IMR-90 (cell line): ENCODE measurements around the gene PIGW. TPM values are rescaled to one million over a fixed set of nuclear protein-coding genes. Genes with fewer than 3 reads are reported as not detected.

Source experiments
- ATAC-seq: fragments of 200-7000 bp; cut with Tn5 transposase; 2 replicates; pipeline ENCODE4 v1.9.1; 2020; ENCODE audit warnings: low read depth, mild to moderate bottlenecking, moderate library complexity
- BruUV-seq: library from RNA; stranded (reverse); fragments of 400-500 nt; replicated peaks from 2 replicates; lab custom pipeline; 2021; lab: Mats Ljungman, UMichigan
- CTCF ChIA-PET: fragments of 300-600 bp; formaldehyde crosslinking; extraction: SDS; loops from one replicate; lab custom pipeline; 2021; ENCODE audit warnings: antibody characterized with exemption; lab: Yijun Ruan, JAX
- POLR2A ChIA-PET: fragments of 300-600 bp; sonication (Branson Sonifier 250); formaldehyde crosslinking; loops from one replicate; lab custom pipeline; 2022; ENCODE audit warnings: antibody characterized with exemption; ENCODE audit not compliant: unreplicated experiment; lab: Charles Lee
- DNase-seq: peaks from one replicate; pipeline ENCODE4 v3.0.0; 2013
- H2AFZ ChIP-seq: replicated peaks from 2 replicates; pipeline ENCODE3; 2013; ENCODE audit warnings: low read length, mild to moderate bottlenecking; ENCODE audit not compliant: poor library complexity
- H2AK5ac ChIP-seq: 2 replicates; pipeline ENCODE4 v1.6.1; 2013; ENCODE audit warnings: low read depth, low read length, inconsistent platforms
- H2AK9ac ChIP-seq: replicated peaks from 2 replicates; pipeline ENCODE3; 2013; ENCODE audit warnings: mild to moderate bottlenecking, low read depth, low read length, moderate library complexity; ENCODE audit not compliant: poor library complexity
- H2BK120ac ChIP-seq: 2 replicates; pipeline ENCODE4 v1.6.1; 2013; ENCODE audit warnings: low read depth, low read length, inconsistent platforms
- H2BK15ac ChIP-seq: 3 replicates; pipeline ENCODE4 v1.6.1; 2013; ENCODE audit warnings: low read depth, low read length, inconsistent platforms
- H2BK20ac ChIP-seq: 2 replicates; pipeline ENCODE4 v1.6.1; 2013; ENCODE audit warnings: low read depth, mild to moderate bottlenecking, inconsistent platforms, low read length, moderate library complexity
- H2BK5ac ChIP-seq: 2 replicates; pipeline ENCODE4 v1.6.1; 2013; ENCODE audit warnings: mild to moderate bottlenecking, low read depth, low read length, inconsistent platforms; ENCODE audit not compliant: poor library complexity, severe bottlenecking
- H3K14ac ChIP-seq: replicated peaks from 2 replicates; pipeline ENCODE4 v1.6.1; 2013; ENCODE audit warnings: low read depth, low read length, inconsistent platforms
- H3K18ac ChIP-seq: 2 replicates; pipeline ENCODE4 v1.6.1; 2013; ENCODE audit warnings: low read depth, low read length, control low read depth
- H3K23ac ChIP-seq: 2 replicates; pipeline ENCODE4 v1.6.1; 2013; ENCODE audit warnings: low read depth, low read length, inconsistent platforms
- H3K27ac ChIP-seq: 2 replicates; pipeline ENCODE4 v1.5.1; 2013; ENCODE audit warnings: mild to moderate bottlenecking, control low read depth, low read length; ENCODE audit not compliant: insufficient read depth
- H3K27me3 ChIP-seq: 2 replicates; pipeline ENCODE4 v1.6.1; 2013; ENCODE audit warnings: low read length; ENCODE audit not compliant: control insufficient read depth, insufficient read depth
- H3K36me3 ChIP-seq: 2 replicates; pipeline ENCODE4 v1.6.1; 2013; ENCODE audit warnings: low read length, mixed read lengths; ENCODE audit not compliant: control insufficient read depth, insufficient read depth
- H3K4ac ChIP-seq: 2 replicates; pipeline ENCODE4 v1.6.1; 2013; ENCODE audit warnings: low read depth, low read length, inconsistent platforms
- H3K4me1 ChIP-seq: 2 replicates; pipeline ENCODE4 v1.6.1; 2013; ENCODE audit warnings: low read length, mixed read lengths; ENCODE audit not compliant: control insufficient read depth, insufficient read depth
- H3K4me2 ChIP-seq: 2 replicates; pipeline ENCODE4 v1.6.1; 2013; ENCODE audit warnings: low read depth, mild to moderate bottlenecking, control low read depth, low read length, moderate library complexity
- H3K4me3 ChIP-seq: 2 replicates; pipeline ENCODE4 v1.5.1; 2013; ENCODE audit warnings: low read depth, mild to moderate bottlenecking, control low read depth, low read length, moderate library complexity; ENCODE audit not compliant: insufficient read depth
- H3K56ac ChIP-seq: 2 replicates; pipeline ENCODE4 v1.6.1; 2013; ENCODE audit warnings: low read length, inconsistent platforms; ENCODE audit not compliant: insufficient read depth; ENCODE audit errors: extremely low read depth
- H3K79me1 ChIP-seq, 2 experiments: 2 replicates each; pipeline ENCODE4 v1.6.1; 2013; ENCODE audit warnings: low read length in 2 of 2, inconsistent platforms in 1 of 2, low read depth in 1 of 2
- H3K9ac ChIP-seq: 2 replicates; pipeline ENCODE4 v1.6.1; 2013; ENCODE audit warnings: low read depth, low read length, control low read depth
- H3K9me1 ChIP-seq: 2 replicates; pipeline ENCODE4 v1.6.1; 2013; ENCODE audit warnings: low read length, inconsistent platforms; ENCODE audit not compliant: insufficient read depth
- H3K9me3 ChIP-seq: 2 replicates; pipeline ENCODE4 v1.6.1; 2013; ENCODE audit warnings: low read length; ENCODE audit not compliant: control insufficient read depth, insufficient read depth
- H4K20me1 ChIP-seq: 2 replicates; pipeline ENCODE4 v1.6.1; 2013; ENCODE audit warnings: low read length, inconsistent platforms; ENCODE audit not compliant: insufficient read depth
- H4K5ac ChIP-seq: 2 replicates; pipeline ENCODE4 v1.6.1; 2013; ENCODE audit warnings: mild to moderate bottlenecking, low read depth, low read length, control low read depth
- H4K8ac ChIP-seq, 2 experiments: 2 replicates each; pipeline ENCODE4 v1.6.1; 2013; ENCODE audit warnings: low read depth in 2 of 2, low read length in 2 of 2, control low read depth in 1 of 2, inconsistent platforms in 1 of 2
- H4K91ac ChIP-seq: 2 replicates; pipeline ENCODE4 v1.6.1; 2013; ENCODE audit warnings: low read depth, low read length, inconsistent platforms; ENCODE audit not compliant: insufficient read depth
- BHLHE40 ChIP-seq: fragments of 150-350 bp; IDR thresholded peaks from 2 replicates; pipeline ENCODE4 v1.6.1; 2016; ENCODE audit warnings: mild to moderate bottlenecking, low read depth, low read length
- CEBPB ChIP-seq: IDR thresholded peaks from 2 replicates; pipeline ENCODE4 v1.6.1; 2012; ENCODE audit warnings: low read depth, low read length, improper control_type of control experiment
- CHD1 ChIP-seq: IDR thresholded peaks from 2 replicates; pipeline ENCODE4 v1.6.1; 2012; ENCODE audit warnings: low read depth, low read length, improper control_type of control experiment
- FOS ChIP-seq: fragments of 150-350 bp; IDR thresholded peaks from 2 replicates; pipeline ENCODE4 v1.6.1; 2016; ENCODE audit warnings: low read depth, low read length
- MAFK ChIP-seq: IDR thresholded peaks from 2 replicates; pipeline ENCODE4 v1.6.1; 2012; ENCODE audit warnings: low read depth, low read length, improper control_type of control experiment
- MAZ ChIP-seq: IDR thresholded peaks from 2 replicates; pipeline ENCODE4 v1.6.1; 2012; ENCODE audit warnings: low read depth, mild to moderate bottlenecking, low read length, improper control_type of control experiment, moderate library complexity, borderline replicate concordance
- MXI1 ChIP-seq: IDR thresholded peaks from 2 replicates; pipeline ENCODE4 v1.6.1; 2012; ENCODE audit warnings: low read depth, mild to moderate bottlenecking, low read length, moderate library complexity, borderline replicate concordance
- NFE2L2 ChIP-seq: fragments of 150-350 bp; IDR thresholded peaks from 2 replicates; pipeline ENCODE4 v1.6.1; 2016; ENCODE audit warnings: low read depth, mild to moderate bottlenecking, low read length
- POLR2A ChIP-seq: IDR thresholded peaks from 2 replicates; pipeline ENCODE4 v1.6.1; 2012; ENCODE audit warnings: mild to moderate bottlenecking, low read depth, low read length
- RAD21 ChIP-seq: IDR thresholded peaks from 2 replicates; pipeline ENCODE4 v1.6.1; 2012; ENCODE audit warnings: low read length, improper control_type of control experiment
- RCOR1 ChIP-seq: IDR thresholded peaks from 2 replicates; pipeline ENCODE4 v1.6.1; 2012; ENCODE audit warnings: mild to moderate bottlenecking, low read length, improper control_type of control experiment; ENCODE audit not compliant: insufficient replicate concordance
- RFX5 ChIP-seq: IDR thresholded peaks from 2 replicates; pipeline ENCODE4 v1.8.0; 2012; ENCODE audit warnings: low read depth, mild to moderate bottlenecking, low read length, moderate library complexity
- SMC3 ChIP-seq: fragments of 150-350 bp; IDR thresholded peaks from 2 replicates; pipeline ENCODE4 v1.6.1; 2016; ENCODE audit warnings: low read depth, mild to moderate bottlenecking, antibody characterized with exemption, low read length, moderate library complexity
- WGBS, 2 experiments: methylation state at CpG; one replicate each; pipeline versions ENCODE4 v1.1.5 to v1.1.7; 2013; ENCODE audit warnings: missing lambda C conversion rate in 2 of 2; ENCODE audit not compliant: insufficient read length in 1 of 2; ENCODE audit errors: extremely low coverage in 2 of 2; 5-methylcytosine and 5-hydroxymethylcytosine counted together
- dilution Hi-C: fragments of 300-500 bp; cut with HindIII; formaldehyde crosslinking; loops from one replicate; pipeline ENCODE4 v1.14.3; 2018; ENCODE audit warnings: low sequenced_read_pairs; ENCODE audit not compliant: unreplicated experiment
- in situ Hi-C: fragments of 300-500 bp; cut with MboI; formaldehyde crosslinking; loops from 3 replicates; pipeline ENCODE4 v1.14.3; 2019; ENCODE audit warnings: low sequenced_read_pairs, inconsistent platforms, mixed read lengths
- intact Hi-C: fragments of 100-400 bp; cut with micrococcal nuclease; formaldehyde crosslinking; loops from 2 replicates; pipeline ENCODE4 v1.10.0; 2022
- polyA plus RNA-seq, 3 experiments: library from polyadenylated mRNA; depleted of rRNA; stranded (reverse); fragments of >200 nt; gene quantifications; 2 replicates each; pipeline ENCODE4 v1.2.3, GENCODE V29; 2012; ENCODE audit warnings: low replicate concordance in 1 of 3
- total RNA-seq: library from RNA; depleted of rRNA; stranded (reverse); fragments of >200 nt; gene quantifications from 2 replicates; pipeline ENCODE4 v1.2.3, GENCODE V29; 2012
- TF ChIP-seq, protein P1 (sequence below): conservative IDR thresholded peaks from 2 replicates; pipeline ENCODE4 v1.5.1; 2012; ENCODE audit warnings: mild to moderate bottlenecking, low read depth, low read length, improper control_type of control experiment
- TF ChIP-seq, protein P2 (sequence below): fragments of 150-350 bp; IDR thresholded peaks from 2 replicates; pipeline ENCODE4 v1.6.1; 2016; ENCODE audit warnings: low read depth, mild to moderate bottlenecking, low read length, moderate library complexity, borderline replicate concordance
- TF ChIP-seq, protein P3 (sequence below): fragments of 150-350 bp; IDR thresholded peaks from 2 replicates; pipeline ENCODE4 v1.6.1; 2017; ENCODE audit warnings: mild to moderate bottlenecking, antibody characterized with exemption, low read length, low read depth

PIGW gene
- total and polyA plus RNA-seq, 2 of the 4 experiments (the other 2 are of a cell fraction): 4.5 to 5.5 TPM

- H2BK120ac ChIP-seq: no peak overlapping the region
- BruUV-seq: no TSS peak
- no peak overlapping the region for H2AK5ac ChIP-seq
- no peak overlapping the region for H2AFZ ChIP-seq
- peaks cover 16 to 32% of the 10 kb centered on the region in 2 experiments; a peak in 3 of 4 replicates for H3K79me1 ChIP-seq
- peaks cover 2% of the 10 kb centered on the region; the same call in 1 of the 2 replicates for H3K36me3 ChIP-seq
- H3K4me1 ChIP-seq: no peaks in the 10 kb centered on the region
- H3K27me3 ChIP-seq: no peaks in the 10 kb centered on the region
- H4K91ac ChIP-seq: no peak overlapping the region
- peaks cover 24% of the 10 kb centered on the region for H4K20me1 ChIP-seq
- H2BK20ac ChIP-seq: no peak overlapping the region
- no peak overlapping the region for H2BK15ac ChIP-seq
- H3K4ac ChIP-seq: no peak overlapping the region
- WGBS, 2 experiments: 100% methylated on average over 1 of the region's 15 CpGs; no CpG with 5 or more reads in 1 of the 2 experiments
- dilution Hi-C loops: no loop called here
- no peak overlapping the region for H3K56ac ChIP-seq
- no peak overlapping the region for H3K9ac ChIP-seq
- no peak overlapping the region for H4K5ac ChIP-seq
- no peak overlapping the region for H2BK5ac ChIP-seq
- no peak overlapping the region for H3K18ac ChIP-seq
- TF ChIP-seq FOS (no peak), RCOR1 (no peak), NFE2L2 (no peak), POLR2A (no peak), CHD1 (no peak), RFX5 (no peak), RAD21 (no peak), MXI1 (no peak), MAFK (no peak), BHLHE40 (no peak), SMC3 (no peak), MAZ (no peak), CEBPB (no peak)
- TF ChIP-seq, protein P1, sequence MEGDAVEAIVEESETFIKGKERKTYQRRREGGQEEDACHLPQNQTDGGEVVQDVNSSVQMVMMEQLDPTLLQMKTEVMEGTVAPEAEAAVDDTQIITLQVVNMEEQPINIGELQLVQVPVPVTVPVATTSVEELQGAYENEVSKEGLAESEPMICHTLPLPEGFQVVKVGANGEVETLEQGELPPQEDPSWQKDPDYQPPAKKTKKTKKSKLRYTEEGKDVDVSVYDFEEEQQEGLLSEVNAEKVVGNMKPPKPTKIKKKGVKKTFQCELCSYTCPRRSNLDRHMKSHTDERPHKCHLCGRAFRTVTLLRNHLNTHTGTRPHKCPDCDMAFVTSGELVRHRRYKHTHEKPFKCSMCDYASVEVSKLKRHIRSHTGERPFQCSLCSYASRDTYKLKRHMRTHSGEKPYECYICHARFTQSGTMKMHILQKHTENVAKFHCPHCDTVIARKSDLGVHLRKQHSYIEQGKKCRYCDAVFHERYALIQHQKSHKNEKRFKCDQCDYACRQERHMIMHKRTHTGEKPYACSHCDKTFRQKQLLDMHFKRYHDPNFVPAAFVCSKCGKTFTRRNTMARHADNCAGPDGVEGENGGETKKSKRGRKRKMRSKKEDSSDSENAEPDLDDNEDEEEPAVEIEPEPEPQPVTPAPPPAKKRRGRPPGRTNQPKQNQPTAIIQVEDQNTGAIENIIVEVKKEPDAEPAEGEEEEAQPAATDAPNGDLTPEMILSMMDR: no peak
- TF ChIP-seq, protein P2, sequence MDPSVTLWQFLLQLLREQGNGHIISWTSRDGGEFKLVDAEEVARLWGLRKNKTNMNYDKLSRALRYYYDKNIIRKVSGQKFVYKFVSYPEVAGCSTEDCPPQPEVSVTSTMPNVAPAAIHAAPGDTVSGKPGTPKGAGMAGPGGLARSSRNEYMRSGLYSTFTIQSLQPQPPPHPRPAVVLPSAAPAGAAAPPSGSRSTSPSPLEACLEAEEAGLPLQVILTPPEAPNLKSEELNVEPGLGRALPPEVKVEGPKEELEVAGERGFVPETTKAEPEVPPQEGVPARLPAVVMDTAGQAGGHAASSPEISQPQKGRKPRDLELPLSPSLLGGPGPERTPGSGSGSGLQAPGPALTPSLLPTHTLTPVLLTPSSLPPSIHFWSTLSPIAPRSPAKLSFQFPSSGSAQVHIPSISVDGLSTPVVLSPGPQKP: no peak
- TF ChIP-seq, protein P3, sequence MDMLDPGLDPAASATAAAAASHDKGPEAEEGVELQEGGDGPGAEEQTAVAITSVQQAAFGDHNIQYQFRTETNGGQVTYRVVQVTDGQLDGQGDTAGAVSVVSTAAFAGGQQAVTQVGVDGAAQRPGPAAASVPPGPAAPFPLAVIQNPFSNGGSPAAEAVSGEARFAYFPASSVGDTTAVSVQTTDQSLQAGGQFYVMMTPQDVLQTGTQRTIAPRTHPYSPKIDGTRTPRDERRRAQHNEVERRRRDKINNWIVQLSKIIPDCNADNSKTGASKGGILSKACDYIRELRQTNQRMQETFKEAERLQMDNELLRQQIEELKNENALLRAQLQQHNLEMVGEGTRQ: no peak
- H3K14ac ChIP-seq: no peak overlapping the region
- no peaks in the 10 kb centered on the region for H3K9me3 ChIP-seq
- no peak overlapping the region for H2AK9ac ChIP-seq
- H3K23ac ChIP-seq: no peak overlapping the region
- no peaks in the 10 kb centered on the region for H3K9me1 ChIP-seq
- ChIA-PET POLR2A (no interaction called here), CTCF (no interaction called here)
- in situ Hi-C loops: no loop called here
- intact Hi-C loops: no loop called here
- no peak overlapping the region for H3K4me2 ChIP-seq
- no peak overlapping the region for H3K27ac ChIP-seq
- no peak for ATAC-seq
- DNase-seq: no peak
- H3K4me3 ChIP-seq: no peak overlapping the region
- H4K8ac ChIP-seq: no peak overlapping the region
Observed at GRCh38 chr17:36542755-36543154, 8.0 kb downstream of the PIGW start.
